SW 1271 (cell line): ENCODE measurements around the gene FKBP10.
"Not testable (repeated sequence)": the region's sequence is repeated elsewhere in the genome, so short reads cannot be mapped to it uniquely, and the experiment has no call there.

Source experiments
- DNase-seq, 2 experiments: peaks; one replicate each; lab custom pipeline; 2025; lab: John Stamatoyannopoulos, UW

Gene FKBP10

GRCh38 chr17:41839448-41839847, 26.6 kb downstream of the FKBP10 start:
- DNase-seq: not testable (repeated sequence)

DNA sequence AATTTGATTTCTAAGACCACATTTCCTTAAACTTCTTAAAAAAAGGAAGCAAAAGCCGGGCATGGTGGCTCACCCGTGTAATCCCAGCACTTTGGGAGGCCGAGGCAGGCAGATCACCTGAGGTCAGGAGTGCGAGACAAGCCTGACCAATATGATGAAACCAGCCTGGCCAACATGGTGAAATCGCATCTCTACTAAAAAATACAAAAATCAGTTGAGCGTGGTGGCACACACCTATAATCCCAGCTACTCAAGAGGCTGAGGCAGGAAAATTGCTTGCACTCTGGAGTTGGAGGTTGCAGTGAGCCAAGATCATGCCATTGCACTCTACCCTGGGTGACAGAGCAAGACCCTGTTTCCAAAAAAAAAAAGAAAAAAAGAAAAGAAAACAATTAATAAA, 28.0 kb downstream of the FKBP10 start:
- DNase-seq: not testable (repeated sequence)

- DNase-seq: no peak
Observed at GRCh38 chr17:41844971-41845370, 32.2 kb downstream of the FKBP10 start.

GRCh38 chr17:41848788-41849187, 36.0 kb downstream of the FKBP10 start:
- DNase-seq: no peak

GRCh38 chr17:41849251-41849990, 36.6 kb downstream of the FKBP10 start:
- DNase-seq: no peak

GRCh38 chr17:41851382-41851781, 38.6 kb downstream of the FKBP10 start:
- not testable (repeated sequence) for DNase-seq

DNA sequence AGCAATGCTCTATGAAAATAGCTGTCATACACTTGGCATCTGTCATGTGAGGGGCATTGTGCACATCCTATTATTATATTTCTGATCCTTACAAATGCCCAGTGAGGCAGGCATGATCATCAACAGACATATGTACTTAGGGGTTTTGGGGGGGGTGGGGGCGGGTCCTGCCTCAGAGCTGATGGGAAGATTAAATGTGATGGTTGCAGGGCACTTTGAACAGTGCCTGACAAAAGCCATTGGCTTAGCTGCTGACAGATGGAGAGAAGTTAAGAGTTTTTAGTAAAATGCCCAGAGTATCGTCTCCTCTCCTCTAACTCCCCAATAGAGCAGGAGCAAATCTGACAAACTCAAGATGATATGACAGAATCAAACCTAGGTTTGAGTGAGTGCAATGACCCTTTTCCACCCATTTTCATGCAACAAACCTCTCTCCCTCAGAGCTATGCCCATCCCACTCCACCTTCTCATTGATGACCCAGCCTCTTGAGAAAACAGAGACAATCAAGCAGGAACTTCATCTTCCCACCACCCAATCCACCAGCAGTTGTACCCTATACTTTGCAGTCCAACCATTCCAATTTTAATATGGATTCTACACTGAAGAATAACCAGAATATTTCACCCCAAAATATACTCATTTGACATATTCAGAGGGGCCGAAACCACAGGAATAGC, 47.6 kb downstream of the FKBP10 start:
- DNase-seq: no peak

GRCh38 chr17:41863074-41863848, 50.5 kb downstream of the FKBP10 start:
- DNase-seq: no peak

DNA sequence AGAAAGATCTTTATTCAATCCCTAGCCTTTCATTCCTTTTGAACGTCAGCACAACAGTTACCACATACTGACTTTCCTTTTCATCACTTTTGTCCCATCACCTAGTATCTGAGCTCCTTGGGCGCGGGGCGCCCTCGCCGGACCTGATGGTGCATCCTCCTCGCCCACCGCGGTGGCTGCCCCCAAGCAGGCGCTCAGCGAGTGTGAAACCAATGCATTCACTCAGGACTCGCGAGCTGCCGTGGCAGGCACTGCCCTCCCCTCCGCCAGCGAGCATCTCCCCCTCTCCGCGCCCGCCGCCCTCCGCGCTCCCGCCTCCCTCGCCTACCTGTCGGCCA, 51.7 kb downstream of the FKBP10 start:
- no peak for DNase-seq

DNA sequence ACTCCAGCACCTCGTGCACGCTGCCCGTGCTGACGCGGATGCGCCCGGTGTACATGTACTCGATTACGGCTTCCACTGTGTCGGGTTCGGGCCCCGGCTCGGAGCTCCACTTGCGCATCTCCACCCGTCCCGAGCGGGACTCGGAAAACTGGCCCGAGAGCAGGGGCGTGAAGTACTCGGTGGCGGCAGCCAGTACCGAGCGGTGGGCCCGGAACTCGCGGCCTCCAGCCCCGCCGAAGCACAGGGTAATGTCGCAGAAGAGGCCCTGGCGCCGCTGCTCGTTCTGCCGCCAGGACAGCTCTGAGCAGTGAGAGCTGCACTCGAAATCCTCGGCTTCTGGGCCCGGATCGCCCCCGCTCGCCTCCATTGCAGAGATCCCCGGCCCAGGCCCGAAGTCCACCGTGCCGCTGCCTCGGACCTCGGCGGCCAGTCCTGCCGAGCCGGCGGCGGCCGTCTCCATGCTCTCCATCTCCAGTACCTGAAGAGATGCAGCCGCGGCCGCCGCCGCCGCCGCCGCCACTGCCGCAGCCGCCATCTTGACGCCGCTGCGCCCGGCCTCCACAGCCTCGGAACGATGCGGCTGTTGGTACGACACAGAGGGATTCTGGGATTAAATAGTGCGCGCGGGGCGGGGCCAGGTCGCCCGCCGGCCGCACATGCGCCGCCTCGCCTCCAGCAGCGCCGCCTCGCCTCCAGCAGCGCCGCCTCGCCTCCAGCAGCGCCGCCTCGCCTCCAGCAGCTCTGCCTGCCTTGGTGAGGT, 52.2 kb downstream of the FKBP10 start, which contains the start of gene KLHL11:
Gene KLHL11 (minus strand): TSS at position 588 of the 760 bp plus-strand sequence. CDS start 53 bp downstream, at position 535.
- DNase-seq: peak; percentile 69 to 86

DNA sequence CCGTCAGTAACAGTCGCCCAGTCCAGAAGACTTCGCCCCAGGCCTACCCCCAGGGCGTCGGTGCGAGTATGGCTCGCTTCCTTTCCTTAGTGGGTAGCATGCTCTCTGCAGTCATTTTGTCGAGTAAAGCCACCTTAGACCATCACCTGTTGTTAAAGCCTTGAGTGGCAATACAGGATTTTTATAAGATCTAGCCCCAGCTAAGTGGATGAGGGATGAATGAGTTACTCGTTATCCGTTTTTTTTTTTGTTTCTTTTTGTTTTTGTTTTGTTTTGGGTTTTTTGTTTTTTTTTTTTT, 52.7 kb downstream of the FKBP10 start:
- no peak for DNase-seq

DNA sequence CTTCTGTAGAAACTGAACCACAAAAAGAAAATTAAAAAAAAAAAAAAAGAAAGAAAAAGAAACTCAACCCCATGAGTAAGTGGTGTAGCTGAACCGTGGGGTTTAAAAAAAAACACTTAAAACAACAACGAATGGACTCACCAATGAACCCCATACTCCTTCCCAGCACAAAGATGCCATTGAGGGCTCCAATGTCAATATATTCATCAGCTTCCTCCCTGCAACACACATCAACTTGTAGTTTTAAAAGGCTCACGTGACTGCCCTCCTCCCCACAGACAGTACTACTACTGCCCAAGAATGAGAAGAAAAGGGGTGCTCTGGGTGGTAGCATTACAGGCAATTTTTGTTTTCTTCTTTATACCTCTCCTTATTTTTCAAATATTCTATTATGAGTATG, 55.8 kb downstream of the FKBP10 start:
- no peak for DNase-seq

GRCh38 chr17:41869426-41869825, 56.6 kb downstream of the FKBP10 start:
- DNase-seq: no peak

- DNase-seq: no peak
Observed at GRCh38 chr17:41870097-41870496, 57.3 kb downstream of the FKBP10 start.

DNA sequence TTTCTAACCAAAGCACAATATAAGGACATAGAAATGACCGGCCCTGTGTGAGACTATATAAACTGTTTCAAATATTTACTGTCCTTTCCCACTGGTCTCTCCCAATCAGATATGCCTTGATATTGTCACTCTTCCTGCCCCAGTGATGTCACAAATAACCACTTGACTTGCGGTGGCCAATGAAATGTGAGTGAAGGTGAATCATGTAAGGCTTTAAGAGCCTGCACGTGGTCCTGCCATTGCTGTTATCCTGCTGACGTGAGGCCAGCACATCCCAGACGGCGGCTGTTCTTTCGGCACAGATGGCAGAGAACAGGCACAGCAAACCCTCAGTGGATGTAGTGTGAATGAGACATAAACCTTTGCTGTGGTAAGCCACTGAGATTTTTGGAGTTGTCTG, 57.8 kb downstream of the FKBP10 start:
- no peak for DNase-seq

GRCh38 chr17:41871789-41872188, 59.0 kb downstream of the FKBP10 start:
- DNase-seq: no peak
